ENCODE measurements around the gene NFYC.

DNA sequence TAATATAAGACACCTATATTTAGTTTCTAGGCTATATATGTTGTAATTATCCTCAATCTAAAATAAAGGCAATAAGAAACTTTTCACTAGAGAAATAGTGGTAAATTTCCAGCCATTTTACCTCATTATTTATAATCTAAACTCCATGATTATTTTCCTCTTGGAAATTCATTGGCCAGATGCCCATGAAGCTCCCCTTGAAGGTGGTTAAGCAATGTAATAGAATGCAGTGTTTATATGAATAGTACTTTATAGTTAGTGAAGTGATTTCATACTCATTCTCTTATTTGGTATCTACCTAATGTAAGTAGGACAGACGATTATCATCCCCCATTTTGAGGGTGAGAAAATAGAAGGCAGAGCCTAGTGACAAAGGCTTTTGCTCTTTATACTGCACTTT is 26.5 kb downstream of the NFYC start:
- TF ChIP-seq, protein P1, sequence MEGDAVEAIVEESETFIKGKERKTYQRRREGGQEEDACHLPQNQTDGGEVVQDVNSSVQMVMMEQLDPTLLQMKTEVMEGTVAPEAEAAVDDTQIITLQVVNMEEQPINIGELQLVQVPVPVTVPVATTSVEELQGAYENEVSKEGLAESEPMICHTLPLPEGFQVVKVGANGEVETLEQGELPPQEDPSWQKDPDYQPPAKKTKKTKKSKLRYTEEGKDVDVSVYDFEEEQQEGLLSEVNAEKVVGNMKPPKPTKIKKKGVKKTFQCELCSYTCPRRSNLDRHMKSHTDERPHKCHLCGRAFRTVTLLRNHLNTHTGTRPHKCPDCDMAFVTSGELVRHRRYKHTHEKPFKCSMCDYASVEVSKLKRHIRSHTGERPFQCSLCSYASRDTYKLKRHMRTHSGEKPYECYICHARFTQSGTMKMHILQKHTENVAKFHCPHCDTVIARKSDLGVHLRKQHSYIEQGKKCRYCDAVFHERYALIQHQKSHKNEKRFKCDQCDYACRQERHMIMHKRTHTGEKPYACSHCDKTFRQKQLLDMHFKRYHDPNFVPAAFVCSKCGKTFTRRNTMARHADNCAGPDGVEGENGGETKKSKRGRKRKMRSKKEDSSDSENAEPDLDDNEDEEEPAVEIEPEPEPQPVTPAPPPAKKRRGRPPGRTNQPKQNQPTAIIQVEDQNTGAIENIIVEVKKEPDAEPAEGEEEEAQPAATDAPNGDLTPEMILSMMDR (IDR thresholded peaks at IDR 0.05): no peak
- TF ChIP-seq EP300 (IDR thresholded peaks at IDR 0.05): no peak
- TF ChIP-seq POLR2A (IDR thresholded peaks at IDR 0.05): no peak
- no peak for TF ChIP-seq POLR2AphosphoS5 (IDR thresholded peaks at IDR 0.05)
